ENCODE data around the gene EPC1.

Gene EPC1

DNA sequence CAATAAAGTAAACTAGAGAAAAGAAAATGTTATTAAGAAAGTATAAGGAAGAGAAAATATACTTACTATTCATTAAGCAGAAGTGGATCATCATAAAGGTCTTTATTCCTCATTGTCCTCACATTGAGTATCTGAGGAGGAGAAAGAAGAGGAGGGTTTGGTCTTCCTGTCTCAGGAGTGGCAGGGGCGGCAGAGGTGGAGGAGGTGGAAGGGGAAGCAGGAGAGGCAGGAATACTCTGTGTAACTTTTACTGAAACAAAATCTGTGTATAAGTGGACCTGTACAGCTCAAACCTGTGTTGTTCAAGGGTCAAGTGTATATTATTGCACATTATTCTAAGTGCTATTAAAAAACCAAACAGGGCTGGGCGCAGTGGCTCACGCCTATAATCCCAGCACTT is 34.2 kb upstream of the EPC1 start:
- no peak for DNase-seq (ENCODE audit: low read depth)
- TF ChIP-seq, protein P1, sequence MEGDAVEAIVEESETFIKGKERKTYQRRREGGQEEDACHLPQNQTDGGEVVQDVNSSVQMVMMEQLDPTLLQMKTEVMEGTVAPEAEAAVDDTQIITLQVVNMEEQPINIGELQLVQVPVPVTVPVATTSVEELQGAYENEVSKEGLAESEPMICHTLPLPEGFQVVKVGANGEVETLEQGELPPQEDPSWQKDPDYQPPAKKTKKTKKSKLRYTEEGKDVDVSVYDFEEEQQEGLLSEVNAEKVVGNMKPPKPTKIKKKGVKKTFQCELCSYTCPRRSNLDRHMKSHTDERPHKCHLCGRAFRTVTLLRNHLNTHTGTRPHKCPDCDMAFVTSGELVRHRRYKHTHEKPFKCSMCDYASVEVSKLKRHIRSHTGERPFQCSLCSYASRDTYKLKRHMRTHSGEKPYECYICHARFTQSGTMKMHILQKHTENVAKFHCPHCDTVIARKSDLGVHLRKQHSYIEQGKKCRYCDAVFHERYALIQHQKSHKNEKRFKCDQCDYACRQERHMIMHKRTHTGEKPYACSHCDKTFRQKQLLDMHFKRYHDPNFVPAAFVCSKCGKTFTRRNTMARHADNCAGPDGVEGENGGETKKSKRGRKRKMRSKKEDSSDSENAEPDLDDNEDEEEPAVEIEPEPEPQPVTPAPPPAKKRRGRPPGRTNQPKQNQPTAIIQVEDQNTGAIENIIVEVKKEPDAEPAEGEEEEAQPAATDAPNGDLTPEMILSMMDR (conservative IDR thresholded peaks at IDR 0.05; ENCODE audit: low read length), result no peak
- H3K4me3 ChIP-seq (ENCODE audit: low read length), result no peak overlapping the region

DNA sequence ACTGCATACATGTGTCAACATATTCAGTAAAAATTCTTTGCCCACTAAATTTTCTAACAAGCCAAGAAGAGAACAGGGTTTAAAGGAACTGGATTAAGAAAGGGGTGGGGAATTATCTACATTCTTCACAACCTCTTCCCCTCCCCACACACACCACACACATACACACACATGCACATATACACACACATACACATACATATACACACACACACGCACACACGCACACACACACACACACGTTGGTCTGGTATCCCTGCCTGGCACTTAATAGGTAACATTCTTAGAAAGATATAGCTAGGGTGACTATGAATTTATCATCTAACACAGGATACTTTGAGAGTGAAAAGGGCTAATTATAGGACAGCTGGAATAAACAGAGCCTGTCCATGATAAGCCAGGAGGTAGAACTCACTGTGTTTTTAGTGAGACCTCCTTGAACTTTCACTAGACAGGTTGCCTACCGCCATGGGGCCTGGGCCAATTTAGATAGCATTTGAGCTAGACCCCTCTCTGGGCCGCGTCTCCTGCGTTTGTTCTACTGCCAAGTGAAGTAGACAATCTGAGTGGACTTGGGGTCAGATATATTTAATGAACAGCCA is 33.1 kb upstream of the EPC1 start:
- no peak for DNase-seq (ENCODE audit: low read depth)
- TF ChIP-seq, protein P1 (conservative IDR thresholded peaks at IDR 0.05; ENCODE audit: low read length), result no peak
- H3K4me3 ChIP-seq (ENCODE audit: low read length), result no peak overlapping the region

DNA sequence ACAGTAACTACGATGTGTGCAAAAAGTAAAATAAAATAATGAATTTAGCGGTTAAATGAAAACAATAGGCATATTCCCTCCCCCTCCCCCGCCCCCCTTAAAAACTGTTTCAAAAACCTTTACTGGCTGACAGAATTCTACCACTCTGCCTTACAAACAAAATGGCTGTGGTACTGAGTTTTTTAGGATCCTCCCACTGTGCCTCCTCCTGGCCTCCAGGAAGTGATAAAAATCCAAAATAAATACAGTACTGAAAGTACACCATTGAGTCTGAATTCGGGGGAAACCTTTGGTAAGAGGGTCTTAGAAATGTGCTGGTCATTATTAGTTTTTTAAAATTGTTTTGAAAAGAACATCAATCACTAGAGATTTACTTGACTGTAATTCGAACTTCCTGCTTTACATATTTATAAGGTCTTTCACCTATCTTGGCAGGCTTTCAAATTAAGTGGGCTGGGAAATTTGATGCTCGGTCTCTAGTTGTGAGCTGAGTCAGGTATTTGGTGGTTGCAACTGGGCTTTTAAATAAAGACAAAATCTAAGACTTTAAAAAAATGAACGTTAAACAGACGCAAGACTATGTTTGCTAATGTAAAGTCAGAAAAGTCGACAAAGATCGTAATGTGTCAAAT is 32.5 kb upstream of the EPC1 start:
- peak; percentile 62 for DNase-seq (ENCODE audit: low read depth)
- TF ChIP-seq, protein P1 (conservative IDR thresholded peaks at IDR 0.05; ENCODE audit: low read length), result no peak
- peak overlapping the region; percentile 80 for H3K4me3 ChIP-seq (ENCODE audit: low read length)

DNA sequence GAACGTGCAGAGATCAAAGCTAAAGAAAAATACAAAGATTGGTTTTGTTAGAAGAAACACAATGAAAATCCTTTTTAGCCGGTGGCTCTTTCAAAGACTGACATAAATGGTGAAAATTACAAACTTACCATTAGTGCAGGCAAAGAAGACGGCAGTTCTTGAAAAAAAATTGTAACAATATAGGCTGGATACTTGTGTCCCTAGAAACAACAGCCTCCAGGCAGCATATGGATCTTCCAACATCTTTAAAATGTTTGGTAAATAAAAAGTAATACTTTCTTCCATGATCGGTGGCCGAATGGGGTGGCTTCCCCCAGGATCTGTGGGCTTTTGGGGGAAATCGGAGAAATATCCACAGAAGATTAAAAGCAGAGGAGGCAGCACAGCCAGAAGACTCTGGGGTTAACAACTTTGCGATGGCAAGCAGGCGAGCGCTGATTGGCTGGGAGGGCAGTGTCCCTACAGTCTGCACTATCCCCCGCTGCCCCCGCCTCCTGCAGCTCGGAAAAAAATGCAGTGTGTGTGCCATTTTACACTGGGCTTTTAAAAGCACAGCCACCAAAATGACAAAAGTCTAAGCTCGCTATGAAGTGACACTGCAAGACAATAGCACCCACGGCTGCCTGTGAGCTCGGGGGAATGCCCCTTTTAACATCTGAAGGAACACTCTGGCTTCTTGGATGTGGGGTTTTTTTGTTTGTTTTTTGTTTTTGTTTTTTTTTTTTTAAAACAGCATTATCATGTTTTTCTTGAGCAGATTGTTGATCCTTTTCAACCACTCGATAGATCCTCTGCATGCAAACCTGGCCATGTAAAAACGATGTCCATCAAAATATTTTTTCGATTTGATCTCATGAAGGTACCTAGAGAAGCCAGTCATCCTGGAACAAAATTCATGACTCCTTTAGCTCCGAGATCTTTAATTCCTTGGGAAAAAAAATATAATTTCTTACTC is 31.7 kb upstream of the EPC1 start:
- TF ChIP-seq, protein P1 (conservative IDR thresholded peaks at IDR 0.05; ENCODE audit: low read length), result no peak
- peak; percentile 87 for DNase-seq (ENCODE audit: low read depth)
- peak overlapping the region; percentile 80 for H3K4me3 ChIP-seq (ENCODE audit: low read length)

DNA sequence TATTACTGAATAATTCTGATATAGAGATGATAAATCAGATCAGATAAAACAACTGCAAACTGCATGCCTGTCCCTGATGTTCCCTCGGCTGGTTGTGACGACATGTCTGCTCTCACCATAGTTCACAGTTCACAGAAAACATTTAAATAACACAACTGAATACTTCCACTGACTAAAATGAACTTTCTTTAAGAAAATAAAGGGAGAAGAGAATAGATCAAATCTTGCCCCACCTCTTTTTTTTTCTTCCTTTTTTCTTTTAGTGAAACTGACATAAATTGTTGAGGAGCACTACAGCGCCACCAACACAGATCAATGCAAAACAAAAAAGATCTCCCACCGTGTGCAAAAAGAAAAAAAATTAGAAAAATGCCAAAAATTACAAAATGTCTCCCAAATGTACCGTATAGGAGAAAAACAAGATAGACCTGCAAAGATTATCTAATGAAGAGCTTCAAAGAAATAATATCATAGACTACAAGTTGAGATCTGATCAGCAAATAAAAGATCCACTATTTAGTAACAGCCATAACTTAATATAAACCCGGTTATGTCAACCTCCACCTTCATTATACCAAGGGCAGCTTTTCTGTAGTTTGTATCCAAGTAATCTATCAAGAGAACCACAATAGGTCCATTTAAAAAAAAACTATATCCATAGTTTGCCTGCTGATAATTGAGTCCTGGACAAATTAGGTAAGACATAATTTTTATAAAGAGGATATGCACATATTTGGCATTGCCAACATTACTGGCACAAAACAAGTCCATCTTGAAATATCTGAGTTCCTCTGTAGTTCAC is 30.7 kb upstream of the EPC1 start:
- TF ChIP-seq, protein P1 (conservative IDR thresholded peaks at IDR 0.05; ENCODE audit: low read length), result peak; percentile 51
- DNase-seq (ENCODE audit: low read depth), result peak; percentile 44
- H3K4me3 ChIP-seq (ENCODE audit: low read length), result peak overlapping the region; percentile 80

DNA sequence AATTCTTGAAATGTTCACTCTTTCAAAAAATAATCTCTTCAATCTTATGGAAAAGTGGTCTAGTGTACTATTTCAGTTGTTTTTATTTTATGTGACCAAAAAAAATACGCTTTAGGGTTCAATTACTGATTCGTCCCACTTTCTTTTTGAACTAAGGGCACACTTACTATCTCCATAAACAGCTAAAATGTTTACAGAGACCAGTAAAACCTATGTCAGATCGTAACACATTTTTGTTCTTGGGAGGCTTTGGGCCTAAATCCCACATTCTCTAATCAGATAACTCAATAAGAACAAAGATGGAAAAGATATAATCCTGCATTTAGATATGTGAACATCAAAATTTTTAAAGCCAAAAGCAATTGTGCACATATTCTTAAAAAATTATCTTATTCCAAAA is 29.8 kb upstream of the EPC1 start:
- TF ChIP-seq, protein P1 (conservative IDR thresholded peaks at IDR 0.05; ENCODE audit: low read length), result no peak
- peak overlapping the region; percentile 80 for H3K4me3 ChIP-seq (ENCODE audit: low read length)
- no peak for DNase-seq (ENCODE audit: low read depth)

Data from AG10803 (cell line).